GM12878 (cell line): ENCODE data around the gene PORCN. TPM values are rescaled to one million over a fixed set of nuclear protein-coding genes. Genes with fewer than 3 reads are reported as not detected.
"Not testable (repeated sequence)": the region's sequence is repeated elsewhere in the genome, so short reads cannot be mapped to it uniquely, and the experiment has no call there.

Experiments used
- ATAC-seq: fragments of 200-7000 bp; cut with Tn5 transposase; 3 replicates; pipeline ENCODE4 v1.9.1; 2020; ENCODE audit warnings: mild to moderate bottlenecking, moderate library complexity
- BruUV-seq: library from RNA; stranded (reverse); fragments of 400-500 nt; replicated peaks from 2 replicates; lab custom pipeline; 2021; lab: Mats Ljungman, UMichigan
- CTCF ChIA-PET: fragments of 300-600 bp; sonication (Branson Sonifier 250); formaldehyde crosslinking; extraction: SDS; loops from one replicate; lab custom pipeline; 2021; ENCODE audit warnings: inconsistent platforms; lab: Yijun Ruan, JAX
- POLR2A ChIA-PET: fragments of 350-600 bp; formaldehyde crosslinking; extraction: SDS; loops from one replicate; lab custom pipeline; 2021; ENCODE audit warnings: inconsistent platforms; lab: Charles Lee
- RAD21 ChIA-PET: fragments of 300-600 bp; sonication (Branson Sonifier 250); formaldehyde crosslinking; loops from one replicate; lab custom pipeline; 2023; ENCODE audit warnings: antibody characterized with exemption; ENCODE audit not compliant: unreplicated experiment; lab: Charles Lee
- SMC1A ChIA-PET: fragments of 300-600 bp; sonication (Branson Sonifier 250); formaldehyde crosslinking; loops from one replicate; lab custom pipeline; 2023; ENCODE audit not compliant: unreplicated experiment, uncharacterized antibody; lab: Charles Lee
- DNase-seq: peaks from one replicate; pipeline ENCODE4 v3.0.0-alpha.2; 2011; ENCODE audit warnings: low read depth, low spot score
- FAIRE-seq: peaks from 3 replicates; lab custom pipeline; 2011; peaks lifted over from hg19 to GRCh38; lab: Jason Lieb, UNC
- H2AFZ ChIP-seq: 2 replicates; pipeline ENCODE4 v1.6.0; 2011; ENCODE audit warnings: low read depth, low read length, control low read depth; ENCODE audit not compliant: control insufficient read depth
- H3K27ac ChIP-seq: 2 replicates; pipeline ENCODE4 v1.5.1; 2011; ENCODE audit warnings: control low read depth; ENCODE audit not compliant: control insufficient read depth, insufficient read depth
- H3K27me3 ChIP-seq, 2 experiments: replicated peaks in 1 of 2; 2 replicates each; pipeline versions ENCODE4 v1.6.0 to v1.6.1; 2011; ENCODE audit warnings: low read length in 1 of 2; ENCODE audit not compliant: control insufficient read depth in 2 of 2, insufficient read depth in 2 of 2
- H3K36me3 ChIP-seq, 2 experiments: 2 replicates each; pipeline ENCODE4 v1.5.1; 2011; ENCODE audit warnings: low read length in 1 of 2; ENCODE audit not compliant: control insufficient read depth in 2 of 2, insufficient read depth in 2 of 2
- H3K4me1 ChIP-seq: 2 replicates; pipeline ENCODE4 v1.6.1; 2011; ENCODE audit warnings: mild to moderate bottlenecking, low read length, moderate library complexity, mixed read lengths; ENCODE audit not compliant: control insufficient read depth, insufficient read depth
- H3K4me2 ChIP-seq: 2 replicates; pipeline ENCODE4 v1.6.0; 2011; ENCODE audit warnings: control low read depth; ENCODE audit not compliant: control insufficient read depth, insufficient read depth
- H3K4me3 ChIP-seq: fragments of 200-600 bp; sonication (generic); 2 replicates; pipeline ENCODE4 v1.5.1; 2016
- H3K79me2 ChIP-seq: 2 replicates; pipeline ENCODE4 v1.6.0; 2011; ENCODE audit warnings: low read length; ENCODE audit not compliant: control insufficient read depth, insufficient read depth
- H3K9ac ChIP-seq: 2 replicates; pipeline ENCODE4 v1.8.0; 2011; ENCODE audit warnings: low read length, control low read depth, mixed read lengths; ENCODE audit not compliant: control insufficient read depth, insufficient read depth
- H3K9me3 ChIP-seq: replicated peaks from 3 replicates; pipeline ENCODE4 v1.5.1; 2011; ENCODE audit warnings: mild to moderate bottlenecking, low read length; ENCODE audit not compliant: control insufficient read depth, insufficient read depth
- H4K20me1 ChIP-seq: 2 replicates; pipeline ENCODE4 v1.6.0; 2011; ENCODE audit not compliant: control insufficient read depth, insufficient read depth
- ATF7 ChIP-seq: fragments of 450-650 bp; IDR thresholded peaks from 2 replicates; pipeline ENCODE4 v1.6.1; 2016; ENCODE audit warnings: low read depth, mild to moderate bottlenecking
- KLF5 ChIP-seq: fragments of 450-650 bp; IDR thresholded peaks from 2 replicates; pipeline ENCODE4 v1.6.1; 2014; ENCODE audit warnings: mild to moderate bottlenecking; ENCODE audit not compliant: partially characterized antibody
- WGBS: methylation state at CpG from one replicate; pipeline ENCODE4 v1.1.6; 2016; ENCODE audit warnings: low lambda C conversion rate; ENCODE audit not compliant: insufficient replicate concordance, insufficient coverage; ENCODE audit errors: missing lambda C conversion rate; 5-methylcytosine and 5-hydroxymethylcytosine counted together
- in situ Hi-C: fragments of 300-500 bp; cut with MboI; formaldehyde crosslinking; loops from 9 replicates; pipeline ENCODE4 v1.14.3; 2018; ENCODE audit warnings: mixed read lengths
- intact Hi-C: fragments of 100-400 bp; cut with micrococcal nuclease; formaldehyde crosslinking; loops from one replicate; pipeline ENCODE4 v1.14.2; 2022; ENCODE audit not compliant: unreplicated experiment
- polyA plus RNA-seq, 11 experiments: library from polyadenylated mRNA; depleted of rRNA in 4 of 11; unstranded in 6 of 11; stranded (reverse) in 5 of 11; fragments of >200 nt; fragmentation: Nextera tagmentation in 4 of 11; fragmentation: Illumina TruSeq in 1 of 11; extraction: Ambion mirVana in 4 of 11; extraction: Trizol in 1 of 11; gene quantifications; 1 replicate in 1 of 11; 2 replicates in 10 of 11; pipeline versions ENCODE4 v1.2.1 to v1.2.3, GENCODE V29; 2011 to 2016; ENCODE audit warnings: inconsistent platforms in 2 of 11, missing spikeins in 2 of 11, low read depth in 1 of 11
- total RNA-seq, 4 experiments: library from RNA; depleted of rRNA in 3 of 4; stranded (reverse); fragments of >200 nt in 3 of 4; fragmentation: Illumina TruSeq in 1 of 4; extraction: Trizol in 1 of 4; gene quantifications; 2 replicates each; pipeline versions ENCODE4 v1.2.1 to v1.2.3, GENCODE V29; 2013 to 2021

PORCN gene
- total and polyA plus RNA-seq, 10 of the 15 experiments (the other 5 are each of a cell fraction or from before 2014, with no cell fraction given) = 0.27 to 21.0 (median 14.1) TPM

DNA sequence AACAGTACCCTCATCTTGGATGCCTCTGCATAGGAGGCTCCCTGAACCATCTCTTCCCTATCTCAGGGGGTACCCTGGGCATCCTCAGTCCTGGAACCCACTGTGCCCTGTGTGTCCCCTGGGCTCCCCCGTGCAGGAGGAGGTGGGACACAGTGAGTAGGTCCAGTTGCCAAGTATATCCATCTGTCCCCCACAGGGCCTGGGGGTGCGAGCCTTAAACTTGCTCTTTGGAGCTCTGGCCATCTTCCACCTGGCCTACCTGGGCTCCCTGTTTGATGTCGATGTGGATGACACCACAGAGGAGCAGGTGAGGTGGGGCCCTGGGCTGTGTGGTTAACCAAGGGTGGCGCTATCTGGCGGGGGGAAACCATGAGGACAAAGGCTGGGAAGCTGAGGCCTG is 8.2 kb downstream of the PORCN start:
- ChIA-PET CTCF (no interaction called here), SMC1A (no interaction called here), POLR2A (no interaction called here), RAD21 (no interaction called here)
- FAIRE-seq (no peak), DNase-seq (no peak), ATAC-seq (no peak)
- Histone ChIP-seq H3K36me3 (no peaks in the 10 kb centered on the region), H3K27me3 (no peaks in the 10 kb centered on the region), H3K9me3 (no peaks in the 10 kb centered on the region), H3K27ac (no peak overlapping the region), H3K4me3 (no peak overlapping the region), H2AFZ (no peak overlapping the region), H4K20me1 (no peaks in the 10 kb centered on the region), H3K4me1 (peaks cover 7% of the 10 kb centered on the region; the same call in 1 of the 2 replicates), H3K9ac (no peak overlapping the region), H3K79me2 (peaks cover 3% of the 10 kb centered on the region), H3K4me2 (no peak overlapping the region)
- TF ChIP-seq ATF7 (no peak), KLF5 (no peak)
- BruUV-seq = no TSS peak
- WGBS = 49% methylated on average over 5 of the region's 5 CpGs
- in situ Hi-C loops (no loop called here), intact Hi-C loops (no loop called here)

DNA sequence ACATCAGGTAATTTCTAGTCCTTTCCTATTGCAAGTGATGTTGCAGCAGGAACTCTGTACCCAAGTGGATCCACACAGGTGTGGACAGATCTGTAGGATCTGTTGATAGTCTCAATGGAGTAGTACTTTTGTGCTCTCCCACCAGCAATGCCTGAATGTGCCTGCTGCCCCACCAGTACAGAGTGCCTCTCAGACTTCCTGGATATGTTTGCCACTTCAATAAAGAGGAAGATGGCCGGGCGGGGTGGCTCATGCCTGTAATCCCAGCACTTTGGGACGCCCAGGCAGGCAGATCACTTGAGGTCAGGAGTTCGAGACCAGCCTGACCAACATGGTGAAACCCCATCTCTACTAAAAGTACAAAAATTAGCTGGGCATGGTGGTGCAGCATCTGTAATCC is 10.7 kb downstream of the PORCN start:
- H3K36me3 ChIP-seq, BruUV-seq, H3K9me3 ChIP-seq, H3K27ac ChIP-seq, H2AFZ ChIP-seq, FAIRE-seq, H3K4me3 ChIP-seq, DNase-seq, H3K4me1 ChIP-seq, SMC1A ChIA-PET, CTCF ChIA-PET, RAD21 ChIA-PET, H3K4me2 ChIP-seq, ATAC-seq, H3K9ac ChIP-seq, intact Hi-C loops, H4K20me1 ChIP-seq, in situ Hi-C loops, H3K27me3 ChIP-seq: not testable (repeated sequence)
- POLR2A ChIA-PET = interaction anchor here (1.3 kb wide), 1 partner anchor 10 kb away, joined by 3 read pairs; no protein-coding TSS in a partner anchor
- 37% methylated on average over 4 of the region's 4 CpGs for WGBS
- peaks cover 19% of the 10 kb centered on the region for H3K79me2 ChIP-seq
